Ovary (tissue), 3 donors: ENCODE results near the gene NKX2-3.

Experiments
- EP300 ChIP-seq: sonication (generic); formaldehyde crosslinking; IDR thresholded peaks from one replicate; pipeline ENCODE4 v1.6.1; 2017; ENCODE audit warnings: antibody characterized with exemption
- TF ChIP-seq, protein P1 (sequence below), 3 donors: fragments of 450-650 bp in 2 of 3; fragments of 200-600 bp in 1 of 3; IDR thresholded peaks; one replicate each; pipeline versions ENCODE4 v1.5.1 to v1.8.0; 2016 to 2022; ENCODE audit warnings: antibody characterized with exemption in 3 of 3, mild to moderate bottlenecking in 1 of 3
- donor health status: DM: no; HTN: no; CAD: no.

DNA sequence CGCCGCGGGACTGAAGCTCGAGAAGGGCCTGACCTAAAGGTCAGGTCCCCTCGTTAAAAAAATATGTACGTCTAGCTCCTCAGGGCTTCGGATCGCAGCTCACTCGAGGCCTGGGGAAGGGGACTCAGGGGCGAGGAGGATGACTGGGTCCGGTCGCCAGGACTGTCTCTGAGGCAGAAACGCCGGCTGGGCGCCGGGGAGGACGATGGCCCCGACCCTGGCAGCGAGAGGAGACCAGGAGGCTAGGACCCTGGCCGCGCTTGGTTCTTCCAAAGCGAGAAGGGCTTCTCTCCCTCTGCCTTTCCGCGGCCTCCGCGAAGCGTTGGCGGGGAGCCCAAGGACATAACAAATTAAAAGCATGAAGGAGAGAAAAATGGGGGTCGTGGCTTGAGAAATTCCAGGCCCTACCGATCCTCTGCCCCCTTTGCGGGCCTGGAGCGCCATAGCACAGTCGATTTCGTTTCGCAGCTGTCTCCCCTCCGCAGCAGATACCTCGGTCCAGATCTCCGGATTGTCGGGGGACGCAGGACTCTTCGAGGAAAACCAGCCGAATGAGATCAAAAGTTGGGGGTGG, 3.1 kb downstream of the NKX2-3 start:
- TF ChIP-seq EP300: no peak
- TF ChIP-seq, protein P1, sequence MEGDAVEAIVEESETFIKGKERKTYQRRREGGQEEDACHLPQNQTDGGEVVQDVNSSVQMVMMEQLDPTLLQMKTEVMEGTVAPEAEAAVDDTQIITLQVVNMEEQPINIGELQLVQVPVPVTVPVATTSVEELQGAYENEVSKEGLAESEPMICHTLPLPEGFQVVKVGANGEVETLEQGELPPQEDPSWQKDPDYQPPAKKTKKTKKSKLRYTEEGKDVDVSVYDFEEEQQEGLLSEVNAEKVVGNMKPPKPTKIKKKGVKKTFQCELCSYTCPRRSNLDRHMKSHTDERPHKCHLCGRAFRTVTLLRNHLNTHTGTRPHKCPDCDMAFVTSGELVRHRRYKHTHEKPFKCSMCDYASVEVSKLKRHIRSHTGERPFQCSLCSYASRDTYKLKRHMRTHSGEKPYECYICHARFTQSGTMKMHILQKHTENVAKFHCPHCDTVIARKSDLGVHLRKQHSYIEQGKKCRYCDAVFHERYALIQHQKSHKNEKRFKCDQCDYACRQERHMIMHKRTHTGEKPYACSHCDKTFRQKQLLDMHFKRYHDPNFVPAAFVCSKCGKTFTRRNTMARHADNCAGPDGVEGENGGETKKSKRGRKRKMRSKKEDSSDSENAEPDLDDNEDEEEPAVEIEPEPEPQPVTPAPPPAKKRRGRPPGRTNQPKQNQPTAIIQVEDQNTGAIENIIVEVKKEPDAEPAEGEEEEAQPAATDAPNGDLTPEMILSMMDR (IDR thresholded peaks at IDR 0.05): no peak
